Immature natural killer cell (primary cell): ENCODE measurements around the gene TMEM266. TPM values are rescaled to one million over a fixed set of nuclear protein-coding genes. Genes with fewer than 3 reads are reported as not detected.

Experiments
- DNase-seq, 3 donors: peaks; one replicate each; pipeline ENCODE4 v3.0.0; 2022; ENCODE audit warnings: mixed read lengths in 1 of 3
- H3K27ac Mint-ChIP-seq, 6 donors: one replicate each; pipeline ENCODE4 v1.8.0; 2020; ENCODE audit warnings: mixed read lengths in 6 of 6, mild to moderate bottlenecking in 5 of 6, inconsistent platforms in 4 of 6, moderate library complexity in 3 of 6
- H3K27me3 Mint-ChIP-seq, 3 donors: one replicate each; pipeline ENCODE4 v1.8.0; 2020 to 2021; ENCODE audit warnings: low read depth in 3 of 3, mild to moderate bottlenecking in 3 of 3, mixed read lengths in 3 of 3, moderate library complexity in 3 of 3, inconsistent platforms in 1 of 3
- H3K36me3 Mint-ChIP-seq, 3 donors: one replicate each; pipeline ENCODE4 v1.8.0; 2020; ENCODE audit warnings: mixed read lengths in 3 of 3, inconsistent platforms in 2 of 3, mild to moderate bottlenecking in 2 of 3
- H3K4me1 Mint-ChIP-seq, 2 donors: one replicate each; pipeline ENCODE4 v1.8.0; 2020; ENCODE audit warnings: inconsistent platforms in 2 of 2, mild to moderate bottlenecking in 2 of 2, mixed read lengths in 2 of 2, moderate library complexity in 1 of 2
- H3K4me3 Mint-ChIP-seq, 5 donors: one replicate each; pipeline ENCODE4 v1.8.0; 2020; ENCODE audit warnings: mild to moderate bottlenecking in 5 of 5, mixed read lengths in 5 of 5, inconsistent platforms in 3 of 5, moderate library complexity in 3 of 5
- H3K9me3 Mint-ChIP-seq, 6 donors: one replicate each; pipeline ENCODE4 v1.8.0; 2020; ENCODE audit warnings: mild to moderate bottlenecking in 6 of 6, mixed read lengths in 6 of 6, inconsistent platforms in 4 of 6, moderate library complexity in 3 of 6
- polyA plus RNA-seq, 3 donors: library from polyadenylated mRNA; unstranded; fragments of 300-500 nt; fragmentation: Illumina TruSeq; gene quantifications; one replicate each; pipeline ENCODE4 v1.2.3, GENCODE V29; 2021

Gene TMEM266
- polyA plus RNA-seq, 3 donors from 2014 or later, result not detected

- H3K4me1 Mint-ChIP-seq, result no peaks in the 10 kb centered on the region
- H3K9me3 Mint-ChIP-seq, result no peaks in the 10 kb centered on the region
- no peak overlapping the region for H3K4me3 Mint-ChIP-seq
- peak overlapping the region in 1 of 6 donors; percentile 40 for H3K27ac Mint-ChIP-seq
- H3K27me3 Mint-ChIP-seq, result peaks cover 0 to 4% (median 2%) of the 10 kb centered on the region in 3 donors
- DNase-seq, result no peak
- H3K36me3 Mint-ChIP-seq, result peaks cover 0 to 9% (median 4%) of the 10 kb centered on the region in 3 donors
Observed at GRCh38 chr15:76204916-76205460, 145.2 kb downstream of the TMEM266 start.

DNA sequence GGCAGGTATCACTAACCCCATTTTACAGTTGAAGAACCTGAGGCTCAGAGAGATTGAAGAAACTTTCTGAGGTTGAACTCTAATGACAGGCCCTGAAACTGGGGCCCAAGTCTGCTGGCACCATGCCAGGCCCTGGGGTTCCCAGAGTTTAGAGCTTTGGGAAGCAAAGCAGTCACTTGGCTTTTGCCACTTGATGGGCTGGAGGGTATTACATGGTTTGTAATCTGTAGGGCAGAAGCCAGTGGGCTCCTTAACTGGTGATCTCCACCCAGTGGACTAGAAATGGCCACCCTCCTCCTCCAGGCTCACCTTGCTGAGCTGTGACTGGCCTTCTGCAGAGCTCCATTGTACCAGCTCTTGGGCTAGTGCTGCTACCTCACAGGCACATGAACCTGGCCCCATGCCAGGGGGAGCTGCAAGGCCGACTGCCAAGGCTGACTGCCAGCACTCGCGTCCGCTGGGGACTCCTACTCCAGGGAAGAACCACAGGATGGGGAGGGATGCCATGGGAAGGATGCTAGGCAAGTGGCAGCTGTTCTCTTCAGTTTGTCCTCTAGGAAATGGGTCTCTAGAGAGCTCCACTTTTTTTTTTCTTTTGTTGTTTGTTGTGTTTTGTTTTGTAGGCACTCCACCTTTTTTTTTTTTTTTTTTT is 146.7 kb downstream of the TMEM266 start:
- Mint-ChIP-seq H3K4me1 (no peaks in the 10 kb centered on the region), H3K4me3 (no peak overlapping the region), H3K27me3 (peaks cover 0 to 4% (median 2%) of the 10 kb centered on the region in 3 donors), H3K9me3 (no peaks in the 10 kb centered on the region), H3K27ac (no peak overlapping the region), H3K36me3 (peaks cover 4 to 9% (median 4%) of the 10 kb centered on the region in 3 donors)
- DNase-seq, result no peak

DNA sequence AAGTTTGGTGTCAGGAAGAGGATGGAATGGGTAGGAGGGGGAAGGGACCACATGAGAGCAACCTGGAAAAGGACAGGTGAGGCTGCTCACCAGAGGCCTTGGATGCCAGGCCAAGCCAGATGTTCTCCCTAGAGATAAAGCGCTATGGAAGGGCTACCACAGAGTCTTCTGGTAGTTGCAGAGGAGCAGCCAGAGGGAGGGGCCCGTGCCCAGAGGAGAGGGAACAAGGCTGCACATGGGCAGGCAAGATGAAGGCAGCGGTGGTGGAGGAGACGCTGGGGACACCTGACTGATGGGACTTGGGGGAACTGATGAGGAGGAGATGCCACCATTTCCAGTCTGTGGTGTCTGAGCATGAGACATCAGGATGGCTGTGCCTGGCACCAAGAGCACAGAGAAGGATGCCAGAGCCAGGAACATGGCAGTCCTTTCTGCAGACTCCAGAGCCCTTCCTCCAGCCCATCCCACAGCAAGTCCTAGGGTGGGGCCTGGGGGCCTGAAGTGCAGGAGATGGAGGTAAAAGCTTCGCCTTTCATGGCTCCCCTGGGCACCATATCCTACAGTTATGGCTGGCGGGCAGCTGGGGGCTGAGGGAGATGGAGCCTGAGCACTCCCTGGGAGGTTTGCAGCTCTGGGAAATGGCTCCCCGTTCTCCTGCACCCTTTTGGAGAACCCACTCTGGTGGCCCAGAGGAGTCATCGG is 148.4 kb downstream of the TMEM266 start:
- peaks cover 4 to 21% (median 6%) of the 10 kb centered on the region in 3 donors for H3K36me3 Mint-ChIP-seq
- H3K4me3 Mint-ChIP-seq, result no peak overlapping the region
- H3K27ac Mint-ChIP-seq, result peak overlapping the region in 1 of 6 donors; percentile 73
- H3K4me1 Mint-ChIP-seq, result no peaks in the 10 kb centered on the region
- H3K27me3 Mint-ChIP-seq, result peaks cover 0 to 5% (median 4%) of the 10 kb centered on the region in 3 donors
- no peaks in the 10 kb centered on the region for H3K9me3 Mint-ChIP-seq
- DNase-seq, result no peak

DNA sequence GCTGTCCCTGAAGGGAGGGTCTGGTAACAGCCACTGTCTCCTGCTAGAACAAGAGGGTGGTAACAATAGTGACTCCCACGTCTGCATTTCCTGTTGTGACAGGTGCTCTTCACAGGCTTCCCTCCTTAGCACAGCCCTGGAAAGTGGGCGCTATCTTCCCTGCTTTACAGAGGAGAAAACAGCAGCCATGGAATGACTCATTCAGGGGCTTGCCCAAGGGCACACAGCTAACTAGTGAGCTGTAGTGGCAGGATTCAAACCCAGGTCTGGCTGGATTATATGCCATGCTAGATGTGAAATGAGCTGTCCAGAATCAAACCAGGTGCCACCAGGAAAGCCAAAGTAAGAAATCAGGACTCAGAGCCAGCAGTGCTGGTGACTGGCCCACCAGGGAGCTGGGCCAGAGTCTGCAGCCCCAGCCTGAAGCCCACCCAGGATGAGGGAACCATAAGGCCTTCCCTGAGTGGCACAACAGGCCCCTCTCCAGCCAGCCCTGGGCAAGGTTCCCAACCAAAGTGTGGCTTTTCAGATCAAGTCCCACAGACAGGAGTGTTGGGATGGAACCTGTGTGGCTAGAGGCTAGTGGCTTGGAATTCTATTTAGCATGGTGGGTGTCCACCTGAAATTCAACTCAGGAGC is 149.1 kb downstream of the TMEM266 start:
- Mint-ChIP-seq H3K27ac (no peak overlapping the region), H3K9me3 (no peaks in the 10 kb centered on the region)

DNA sequence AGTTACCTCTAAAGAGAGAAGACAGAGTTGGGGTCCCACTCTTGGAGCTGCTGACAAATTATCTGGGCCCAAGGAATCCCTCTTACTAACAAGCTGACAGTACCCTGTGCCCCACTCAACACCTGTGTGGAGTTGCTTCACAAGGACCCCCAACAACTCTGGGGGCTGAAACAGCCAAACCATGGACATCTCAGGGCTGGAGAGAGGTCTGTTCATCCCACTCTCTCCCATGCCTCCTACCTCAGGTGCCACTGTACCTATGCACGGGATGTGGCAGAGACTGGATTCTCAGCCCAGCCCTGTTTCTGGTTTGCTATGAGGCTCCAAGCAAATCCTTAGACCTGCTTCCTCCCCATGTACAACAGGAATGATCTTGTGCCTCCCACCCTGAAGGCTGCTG is 149.7 kb downstream of the TMEM266 start:
- Mint-ChIP-seq H3K4me3 (no peak overlapping the region), H3K4me1 (no peaks in the 10 kb centered on the region), H3K27ac (no peak overlapping the region), H3K9me3 (no peaks in the 10 kb centered on the region), H3K36me3 (peaks cover 4 to 23% (median 8%) of the 10 kb centered on the region in 3 donors), H3K27me3 (peaks cover 0 to 6% (median 5%) of the 10 kb centered on the region in 3 donors)
- no peak for DNase-seq

More for the DNA sequence above, 149.1 kb downstream of the TMEM266 start:
- Mint-ChIP-seq H3K4me3 (no peak overlapping the region), H3K27me3 (peaks cover 0 to 6% (median 5%) of the 10 kb centered on the region in 3 donors), H3K36me3 (peaks cover 4 to 21% (median 8%) of the 10 kb centered on the region in 3 donors), H3K4me1 (no peaks in the 10 kb centered on the region)
- DNase-seq, result no peak

- Mint-ChIP-seq H3K9me3 (no peaks in the 10 kb centered on the region), H3K4me3 (no peak overlapping the region), H3K27me3 (peaks cover 0 to 6% (median 5%) of the 10 kb centered on the region in 3 donors), H3K27ac (peak overlapping the region in 3 of 6 donors; percentile 5 to 41 (median 17)), H3K36me3 (peaks cover 4 to 27% (median 8%) of the 10 kb centered on the region in 3 donors), H3K4me1 (no peaks in the 10 kb centered on the region)
- no peak for DNase-seq
Observed at GRCh38 chr15:76209942-76210341, 150.2 kb downstream of the TMEM266 start.

DNA sequence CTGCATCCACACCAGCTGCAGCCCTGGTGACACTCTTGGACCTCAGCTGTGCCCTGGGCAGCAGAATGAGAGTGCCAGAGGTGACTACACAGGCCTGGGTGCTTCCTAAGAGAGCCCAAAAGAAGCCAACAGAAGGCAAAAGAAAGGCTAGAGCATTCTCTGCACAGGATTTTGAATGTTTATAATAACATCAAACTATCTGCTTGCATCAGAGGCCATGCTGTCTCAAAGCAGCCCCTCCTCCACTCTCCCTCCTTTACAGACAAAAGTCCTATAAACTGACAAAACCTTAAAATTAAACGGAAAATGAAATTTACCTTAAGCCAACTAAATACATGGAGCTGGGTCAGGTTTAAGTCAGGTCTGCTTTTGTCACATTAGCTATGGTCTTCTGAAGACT is 155.8 kb downstream of the TMEM266 start:
- Mint-ChIP-seq H3K4me1 (peaks cover 22 to 31% of the 10 kb centered on the region in 2 donors), H3K27ac (peak overlapping the region in 1 of 6 donors; percentile 49), H3K9me3 (no peaks in the 10 kb centered on the region), H3K4me3 (no peak overlapping the region), H3K36me3 (peaks cover 6 to 30% (median 6%) of the 10 kb centered on the region in 3 donors), H3K27me3 (peaks cover 0 to 2% (median 2%) of the 10 kb centered on the region in 3 donors)
- DNase-seq, result no peak

- Mint-ChIP-seq H3K4me3 (peak overlapping the region in 1 of 5 donors; percentile 5), H3K36me3 (peaks cover 4 to 29% (median 12%) of the 10 kb centered on the region in 3 donors), H3K9me3 (no peaks in the 10 kb centered on the region), H3K4me1 (peaks cover 25 to 42% of the 10 kb centered on the region in 2 donors), H3K27me3 (peaks cover 0 to 2% (median 2%) of the 10 kb centered on the region in 3 donors), H3K27ac (peak overlapping the region in 4 of 6 donors; percentile 8 to 47 (median 14))
- DNase-seq, result no peak
Observed at GRCh38 chr15:76217029-76217881, 157.5 kb downstream of the TMEM266 start.

DNA sequence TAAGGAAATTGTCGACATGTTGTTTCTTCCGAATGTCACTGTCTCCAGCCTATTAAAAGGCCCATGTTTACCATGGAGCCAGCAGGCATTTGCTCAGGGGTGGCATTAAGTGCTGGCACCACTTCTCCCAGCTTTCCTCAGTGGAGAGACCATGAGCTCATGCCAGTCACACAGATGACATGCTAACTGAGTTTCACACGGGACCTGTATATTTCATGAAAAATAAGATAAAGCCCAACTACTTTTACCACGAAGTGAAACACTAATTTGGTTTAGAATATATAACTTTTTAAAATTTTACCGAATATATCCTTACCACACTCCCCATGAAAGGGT is 158.1 kb downstream of the TMEM266 start:
- peaks cover 4 to 25% (median 12%) of the 10 kb centered on the region in 3 donors for H3K36me3 Mint-ChIP-seq
- no peaks in the 10 kb centered on the region for H3K9me3 Mint-ChIP-seq
- peak overlapping the region in 1 of 6 donors; percentile 49 for H3K27ac Mint-ChIP-seq
- no peak overlapping the region for H3K4me3 Mint-ChIP-seq
- peaks cover 0 to 2% (median 0%) of the 10 kb centered on the region in 3 donors for H3K27me3 Mint-ChIP-seq
- peaks cover 25 to 45% of the 10 kb centered on the region in 2 donors for H3K4me1 Mint-ChIP-seq
- no peak for DNase-seq

DNA sequence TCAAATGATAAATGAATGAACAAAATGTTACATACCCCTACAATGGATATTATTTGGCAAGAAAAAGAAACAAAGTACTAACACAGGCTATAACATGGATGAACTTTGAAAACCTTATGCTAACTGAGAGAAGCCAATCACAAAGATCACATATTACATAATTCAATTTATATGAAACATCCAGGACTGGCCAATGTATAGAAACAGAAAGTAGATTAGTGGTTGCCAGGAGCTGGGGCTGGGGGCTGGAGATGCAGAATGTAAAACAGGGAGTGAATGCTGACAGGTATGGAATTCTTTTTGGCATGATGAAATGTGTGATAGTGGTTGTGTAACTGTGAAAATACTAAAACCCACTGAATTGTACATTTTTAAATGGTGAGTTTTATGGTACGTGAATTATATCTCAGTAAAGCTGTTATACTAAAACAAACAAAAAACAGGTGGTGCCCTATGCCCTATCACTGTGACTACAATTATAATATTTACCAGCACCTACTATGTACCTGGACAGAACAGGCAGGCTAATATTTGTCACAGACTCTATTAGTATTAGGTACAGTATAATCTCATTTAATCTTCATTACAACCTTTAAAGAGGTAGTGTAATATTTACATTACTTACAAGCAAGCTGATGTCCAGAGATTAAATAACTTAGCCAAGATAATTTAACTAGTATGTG is 161.4 kb downstream of the TMEM266 start:
- Mint-ChIP-seq H3K4me1 (peaks cover 25 to 45% of the 10 kb centered on the region in 2 donors), H3K27ac (no peak overlapping the region), H3K4me3 (no peak overlapping the region), H3K36me3 (peaks cover 8 to 30% (median 12%) of the 10 kb centered on the region in 3 donors), H3K9me3 (no peaks in the 10 kb centered on the region), H3K27me3 (no peaks in the 10 kb centered on the region)
- no peak for DNase-seq

DNA sequence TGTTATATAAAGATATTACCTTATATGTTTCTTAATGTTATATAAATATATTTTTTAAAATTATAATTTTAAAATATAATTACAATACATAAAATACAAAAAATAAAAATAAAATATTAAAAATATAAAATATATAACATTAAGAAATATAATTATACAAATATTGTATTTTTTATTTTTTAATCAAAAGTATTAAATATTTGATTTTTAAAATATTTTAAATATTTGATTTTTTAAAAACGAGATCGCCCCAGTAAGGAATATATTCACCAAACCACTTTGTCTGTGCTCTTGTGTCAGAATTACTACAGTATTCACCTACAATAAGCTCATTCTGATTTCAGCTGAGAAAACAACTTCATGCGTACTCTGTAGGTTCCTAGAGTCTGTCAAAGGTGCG is 162.4 kb downstream of the TMEM266 start:
- H3K27me3 Mint-ChIP-seq, result no peaks in the 10 kb centered on the region
- H3K4me3 Mint-ChIP-seq, result no peak overlapping the region
- no peak for DNase-seq
- peaks cover 8 to 28% (median 12%) of the 10 kb centered on the region in 3 donors for H3K36me3 Mint-ChIP-seq
- H3K4me1 Mint-ChIP-seq, result peaks cover 22 to 41% of the 10 kb centered on the region in 2 donors
- H3K27ac Mint-ChIP-seq, result no peak overlapping the region
- H3K9me3 Mint-ChIP-seq, result no peaks in the 10 kb centered on the region

GRCh38 chr15:76223521-76223920 is 163.7 kb downstream of the TMEM266 start:
- peaks cover 10 to 27% of the 10 kb centered on the region in 2 donors for H3K4me1 Mint-ChIP-seq
- H3K27ac Mint-ChIP-seq, result no peak overlapping the region
- H3K36me3 Mint-ChIP-seq, result peaks cover 8 to 28% (median 12%) of the 10 kb centered on the region in 3 donors
- DNase-seq, result no peak
- no peaks in the 10 kb centered on the region for H3K27me3 Mint-ChIP-seq
- no peak overlapping the region for H3K4me3 Mint-ChIP-seq
- no peaks in the 10 kb centered on the region for H3K9me3 Mint-ChIP-seq
